Brain microvascular endothelial cell (primary cell): Measurements from ENCODE around the gene ELFN1.

Experiments
- DNase-seq: peaks from one replicate; pipeline ENCODE4 v3.0.0-alpha.2; 2020
- H3K27ac ChIP-seq: fragments of 250-450 bp; sonication (Bioruptor Pico); 2 replicates; pipeline ENCODE4 v1.5.1; 2020; ENCODE audit warnings: mild to moderate bottlenecking, moderate library complexity
- H3K27me3 ChIP-seq: fragments of 250-450 bp; sonication (Bioruptor Pico); replicated peaks from 2 replicates; pipeline ENCODE4 v1.5.1; 2020; ENCODE audit warnings: mild to moderate bottlenecking
- H3K36me3 ChIP-seq: fragments of 250-450 bp; sonication (Bioruptor Pico); replicated peaks from 2 replicates; pipeline ENCODE4 v1.5.1; 2020; ENCODE audit warnings: mild to moderate bottlenecking
- H3K4me3 ChIP-seq: 2 replicates; pipeline ENCODE4 v1.5.1; 2011; ENCODE audit warnings: low read depth, mild to moderate bottlenecking, control low read depth, low read length, moderate library complexity
- CTCF ChIP-seq: IDR thresholded peaks from 2 replicates; pipeline ENCODE4 v1.5.1; 2011; ENCODE audit warnings: low read depth, mild to moderate bottlenecking, moderate library complexity, low read length, control low read depth, inconsistent platforms; ENCODE audit errors: missing control alignments
- in situ Hi-C: cut with HindIII; loops from 2 replicates; pipeline ENCODE4 v1.10.0; 2017; ENCODE audit warnings: low sequenced_read_pairs, low pct_ligation_motif_present

Gene ELFN1

GRCh38 chr7:1678571-1679325 lies 8.7 kb downstream of the ELFN1 start:
- Histone ChIP-seq H3K27me3 (peaks cover 20% of the 10 kb centered on the region), H3K4me3 (no peak overlapping the region), H3K27ac (no peak overlapping the region), H3K36me3 (no peaks in the 10 kb centered on the region)
- no peak for DNase-seq
- in situ Hi-C loops: no loop called here
- no peak for TF ChIP-seq CTCF

- in situ Hi-C loops: no loop called here
- H3K4me3 ChIP-seq: no peak overlapping the region
- no peak overlapping the region for H3K27ac ChIP-seq
- DNase-seq: no peak
- peaks cover 20% of the 10 kb centered on the region for H3K27me3 ChIP-seq
- H3K36me3 ChIP-seq: no peaks in the 10 kb centered on the region
- TF ChIP-seq CTCF: no peak
Measured at GRCh38 chr7:1679326-1679965, 9.4 kb downstream of the ELFN1 start.

- no peak for TF ChIP-seq CTCF
Measured at GRCh38 chr7:1679966-1680730, 10.1 kb downstream of the ELFN1 start.

GRCh38 chr7:1681581-1681980 lies 11.5 kb downstream of the ELFN1 start:
- no peak for DNase-seq
- in situ Hi-C loops: no loop called here
- H3K36me3 ChIP-seq: no peaks in the 10 kb centered on the region
- peaks cover 7% of the 10 kb centered on the region for H3K27me3 ChIP-seq
- H3K4me3 ChIP-seq: no peak overlapping the region
- no peak overlapping the region for H3K27ac ChIP-seq
- TF ChIP-seq CTCF: no peak

More at GRCh38 chr7:1679966-1680730, 10.1 kb downstream of the ELFN1 start:
- no peak for DNase-seq
- Histone ChIP-seq H3K36me3 (no peaks in the 10 kb centered on the region), H3K4me3 (no peak overlapping the region), H3K27ac (no peak overlapping the region), H3K27me3 (peaks cover 19% of the 10 kb centered on the region)
- in situ Hi-C loops: no loop called here

- H3K4me3 ChIP-seq: no peak overlapping the region
- no peak for TF ChIP-seq CTCF
- H3K27me3 ChIP-seq: no peaks in the 10 kb centered on the region
- in situ Hi-C loops: no loop called here
- no peaks in the 10 kb centered on the region for H3K36me3 ChIP-seq
- DNase-seq: no peak
- no peak overlapping the region for H3K27ac ChIP-seq
Measured at GRCh38 chr7:1685000-1685624, 15.0 kb downstream of the ELFN1 start.
